DMS 273 (cell line): ENCODE measurements around the gene SORCS3.

Source experiments
- DNase-seq: peaks from one replicate; lab custom pipeline; 2025; ENCODE audit not compliant: unreplicated experiment; lab: John Stamatoyannopoulos, UW

SORCS3 gene

GRCh38 chr10:104641187-104641936 is at the start of gene SORCS3:
SORCS3 (plus strand) TSS chr10:104641290.
- DNase-seq, result peak; percentile 26

GRCh38 chr10:104591441-104591840 is 49.6 kb upstream of the SORCS3 start:
- DNase-seq, result no peak

GRCh38 chr10:104601166-104601565 is 39.9 kb upstream of the SORCS3 start:
- DNase-seq, result no peak

GRCh38 chr10:104608091-104608828 is 32.8 kb upstream of the SORCS3 start:
- no peak for DNase-seq

GRCh38 chr10:104612571-104613205 is 28.4 kb upstream of the SORCS3 start:
- DNase-seq, result no peak

- DNase-seq, result no peak
Measured at GRCh38 chr10:104613406-104613805, 27.7 kb upstream of the SORCS3 start.

- DNase-seq, result peak; percentile 53
Measured at GRCh38 chr10:104614245-104614831, 26.8 kb upstream of the SORCS3 start.

- no peak for DNase-seq
Measured at GRCh38 chr10:104615136-104615535, 26.0 kb upstream of the SORCS3 start.

GRCh38 chr10:104617831-104618230 is 23.3 kb upstream of the SORCS3 start:
- no peak for DNase-seq

- no peak for DNase-seq
Measured at GRCh38 chr10:104622175-104622574, 18.9 kb upstream of the SORCS3 start.

GRCh38 chr10:104622598-104623209 is 18.4 kb upstream of the SORCS3 start:
- DNase-seq, result peak; percentile 27

GRCh38 chr10:104630731-104631130 is 10.4 kb upstream of the SORCS3 start:
- no peak for DNase-seq

- DNase-seq, result no peak
Measured at GRCh38 chr10:104631946-104632345, 9.1 kb upstream of the SORCS3 start.

GRCh38 chr10:104638861-104639589 is 2.1 kb upstream of the SORCS3 start:
- peak; percentile 66 for DNase-seq

- DNase-seq, result peak; percentile 21
Measured at GRCh38 chr10:104639590-104640338, 1.3 kb upstream of the SORCS3 start.

- peak; percentile 33 for DNase-seq
Measured at GRCh38 chr10:104640339-104641186, 527 bp upstream of the SORCS3 start.

GRCh38 chr10:104641937-104642657 is 1.0 kb downstream of the SORCS3 start:
- DNase-seq, result peak; percentile 26

- peak; percentile 80 for DNase-seq
Measured at GRCh38 chr10:104642658-104643302, 1.7 kb downstream of the SORCS3 start.
